Heart right ventricle (tissue), 16 donors: ENCODE measurements around the gene ZNF518A. TPM values are rescaled to one million over a fixed set of nuclear protein-coding genes. Genes with fewer than 3 reads are reported as not detected.

Experiments used
- ATAC-seq, 8 donors: fragments of 200-7000 bp; cut with Tn5 transposase; one replicate each; pipeline ENCODE4 v1.9.1; 2020; ENCODE audit warnings: mild to moderate bottlenecking in 8 of 8, moderate library complexity in 8 of 8, moderate number of reproducible peaks in 1 of 8
- DNase-seq, 2 donors: peaks; one replicate each; pipeline ENCODE4 v3.0.0-alpha.2; 2020
- H3K27ac ChIP-seq, 10 donors: fragments of 200-600 bp; sonication (generic) in 2 of 10; one replicate each; pipeline versions ENCODE4 v1.5.0 to v1.8.0; 2020 to 2022; ENCODE audit warnings: mild to moderate bottlenecking in 3 of 10
- H3K27me3 ChIP-seq, 7 donors: fragments of 200-600 bp; one replicate each; pipeline ENCODE4 v1.8.0; 2021 to 2022; ENCODE audit warnings: mild to moderate bottlenecking in 2 of 7
- H3K36me3 ChIP-seq, 9 donors: fragments of 200-600 bp; sonication (generic) in 1 of 9; one replicate each; pipeline versions ENCODE4 v1.5.0 to v1.8.0; 2020 to 2022; ENCODE audit warnings: mild to moderate bottlenecking in 2 of 9
- H3K4me1 ChIP-seq, 9 donors: fragments of 200-600 bp; sonication (generic) in 1 of 9; one replicate each; pipeline versions ENCODE4 v1.5.0 to v1.8.0; 2020 to 2022; ENCODE audit warnings: mild to moderate bottlenecking in 4 of 9
- H3K4me3 ChIP-seq, 10 donors: fragments of 200-600 bp; sonication (generic) in 2 of 10; one replicate each; pipeline versions ENCODE4 v1.5.0 to v1.8.0; 2020 to 2022; ENCODE audit warnings: mild to moderate bottlenecking in 7 of 10, moderate library complexity in 2 of 10
- H3K9me3 ChIP-seq, 11 donors: fragments of 200-600 bp in 10 of 11; sonication (generic) in 2 of 11; one replicate each; pipeline versions ENCODE4 v1.5.0 to v1.8.0; 2013 to 2022; ENCODE audit warnings: mild to moderate bottlenecking in 2 of 11, control low read depth in 1 of 11, moderate library complexity in 1 of 11
- WGBS, 2 donors: extraction: QIAGEN DNeasy Blood & Tissue Kit; methylation state at CpG; one replicate each; pipeline ENCODE4 v1.1.7; 2013; ENCODE audit warnings: inconsistent platforms in 1 of 2; 5-methylcytosine and 5-hydroxymethylcytosine counted together
- intact Hi-C, 10 donors: fragments of 100-400 bp; cut with DNase I; formaldehyde crosslinking; loops; one replicate each; pipeline versions ENCODE4 v1.11.1 to v1.14.2; 2022
- polyA plus RNA-seq, 2 donors: library from polyadenylated mRNA; stranded (reverse); fragments of 200-250 nt; gene quantifications; one replicate each; pipeline ENCODE4 v1.2.3, GENCODE V29; 2013
- total RNA-seq, 10 donors: library from RNA; stranded (reverse); fragmentation: NEBNext Ultra II Directional in 3 of 10; extraction: Animal tissue kit (Norgen Biotek cat#: 25700) in 3 of 10; gene quantifications; one replicate each; pipeline versions ENCODE4 v1.2.1 to v1.2.4, GENCODE V29; 2021 to 2023
- TF ChIP-seq, protein P1 (sequence below), 9 donors: fragments of 200-600 bp; sonication (generic) in 2 of 9; IDR thresholded peaks; one replicate each; pipeline versions ENCODE4 v1.5.0 to v1.8.0; 2021 to 2022; ENCODE audit warnings: antibody characterized with exemption in 9 of 9, mild to moderate bottlenecking in 5 of 9, moderate library complexity in 1 of 9
- donor health status: Arrhythmogenic right ventricular cardiomyopathy.
- donor health status: ischemic (EF 13 %, LVEDD 7.1; RV severe dilation, severe dysfunction).
- donor health status: healthy with polysubstance abuse.
- donor health status: DM: no; HTN: yes; CAD: no.
- donor health status: DM: no; HTN: no; CAD: no.
- donor health status: ischemic (EF 25% LVEDD 6.9; RV normal size, moderate dysfunction).
- donor health status: ischemic (EF 25% LVEDD 5.7; RV mildly dilated, moderate dysfunction).
- donor health status: healthy.
- donor health status: DM: yes; HTN: yes; CAD: no.
- donor health status: Ischemic cardiomyopathy.
- donor health status: ischemic (EF 35%, LVEDD 5.7; RV mildly dilated, moderate dysfunction).
- donor health status: nonischemic (EF 11% LVEDD 7.7; RV severe dilation, severe dysfunction).
- donor health status: DM: yes; HTN: yes; CAD: no.
- donor health status: PGD.
- donor health status: ischemic (EF 29% LVEDD 5.4; RV normal size, mild dysfunction).
- donor health status: nonischemic (EF 23%, LVEDD 6.1; RV moderate dilation, normal function).

The ZNF518A gene
- total and polyA plus RNA-seq, 12 donors = 1.7 to 15.0 (median 12.2) TPM

DNA sequence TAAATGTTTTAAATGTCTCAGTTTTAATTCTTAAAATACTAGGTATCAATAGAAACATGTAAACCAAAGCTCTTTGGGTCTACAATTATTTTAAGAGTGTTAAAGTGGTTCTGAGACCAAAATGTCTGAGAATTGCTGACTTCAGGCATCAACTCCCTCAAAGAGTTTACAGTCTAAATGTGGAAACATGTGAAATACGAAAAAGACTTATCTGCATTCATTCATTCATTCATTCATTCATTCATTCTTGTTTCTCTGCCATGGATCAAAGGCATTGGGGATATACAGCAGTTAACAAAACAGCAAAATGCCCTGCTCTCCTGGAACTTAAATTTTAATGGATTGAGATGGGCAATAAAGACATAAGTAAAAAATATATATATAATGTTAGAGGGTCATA is 71.4 kb downstream of the ZNF518A start:
- WGBS, 2 donors = 40 to 48% methylated on average over 1 of the region's 1 CpG
- intact Hi-C loops = no loop called here
- no peak for DNase-seq
- peaks cover 0 to 4% (median 0%) of the 10 kb centered on the region in 7 donors for H3K27me3 ChIP-seq
- H3K27ac ChIP-seq = no peak overlapping the region
- no peak for ATAC-seq
- H3K4me3 ChIP-seq = no peak overlapping the region
- H3K36me3 ChIP-seq = peaks cover 0 to 10% (median 0%) of the 10 kb centered on the region in 9 donors
- H3K9me3 ChIP-seq = no peaks in the 10 kb centered on the region
- no peaks in the 10 kb centered on the region for H3K4me1 ChIP-seq
- TF ChIP-seq, protein P1, sequence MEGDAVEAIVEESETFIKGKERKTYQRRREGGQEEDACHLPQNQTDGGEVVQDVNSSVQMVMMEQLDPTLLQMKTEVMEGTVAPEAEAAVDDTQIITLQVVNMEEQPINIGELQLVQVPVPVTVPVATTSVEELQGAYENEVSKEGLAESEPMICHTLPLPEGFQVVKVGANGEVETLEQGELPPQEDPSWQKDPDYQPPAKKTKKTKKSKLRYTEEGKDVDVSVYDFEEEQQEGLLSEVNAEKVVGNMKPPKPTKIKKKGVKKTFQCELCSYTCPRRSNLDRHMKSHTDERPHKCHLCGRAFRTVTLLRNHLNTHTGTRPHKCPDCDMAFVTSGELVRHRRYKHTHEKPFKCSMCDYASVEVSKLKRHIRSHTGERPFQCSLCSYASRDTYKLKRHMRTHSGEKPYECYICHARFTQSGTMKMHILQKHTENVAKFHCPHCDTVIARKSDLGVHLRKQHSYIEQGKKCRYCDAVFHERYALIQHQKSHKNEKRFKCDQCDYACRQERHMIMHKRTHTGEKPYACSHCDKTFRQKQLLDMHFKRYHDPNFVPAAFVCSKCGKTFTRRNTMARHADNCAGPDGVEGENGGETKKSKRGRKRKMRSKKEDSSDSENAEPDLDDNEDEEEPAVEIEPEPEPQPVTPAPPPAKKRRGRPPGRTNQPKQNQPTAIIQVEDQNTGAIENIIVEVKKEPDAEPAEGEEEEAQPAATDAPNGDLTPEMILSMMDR (IDR thresholded peaks at IDR 0.05) = no peak

DNA sequence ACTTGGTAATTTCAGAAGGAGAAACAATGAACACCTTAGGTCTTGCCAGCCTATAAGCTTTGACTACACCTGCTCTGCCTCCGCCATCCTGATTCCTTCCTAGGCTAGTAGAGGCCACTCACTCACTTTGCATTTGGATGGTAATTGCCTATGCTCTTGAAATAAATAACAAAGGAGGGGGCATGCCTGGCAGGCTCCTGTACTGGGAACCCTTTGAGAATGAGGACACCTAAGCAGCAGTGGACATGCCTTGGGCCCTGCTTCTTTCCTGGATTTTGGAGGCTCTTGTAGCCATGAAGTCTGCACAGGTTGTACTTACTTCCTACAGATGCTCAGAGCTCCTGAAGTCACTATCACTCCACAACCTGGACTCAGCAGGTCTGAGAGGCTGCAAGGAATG is 75.5 kb downstream of the ZNF518A start:
- Histone ChIP-seq H3K27ac (no peak overlapping the region), H3K4me1 (no peaks in the 10 kb centered on the region), H3K4me3 (no peak overlapping the region), H3K36me3 (peaks cover 0 to 10% (median 0%) of the 10 kb centered on the region in 9 donors), H3K27me3 (peaks cover 0 to 13% (median 4%) of the 10 kb centered on the region in 7 donors), H3K9me3 (no peaks in the 10 kb centered on the region)
- WGBS, 2 donors = 95 to 96% methylated on average over 1 of the region's 1 CpG
- intact Hi-C loops = no loop called here
- no peak for DNase-seq
- ATAC-seq = no peak
- TF ChIP-seq, protein P1 (IDR thresholded peaks at IDR 0.05) = no peak

GRCh38 chr10:96208271-96208670 is 78.2 kb downstream of the ZNF518A start:
- H3K27me3 ChIP-seq = peaks cover 0 to 31% (median 5%) of the 10 kb centered on the region in 7 donors
- no peak overlapping the region for H3K27ac ChIP-seq
- intact Hi-C loops = no loop called here
- peaks cover 0 to 10% (median 0%) of the 10 kb centered on the region in 9 donors for H3K36me3 ChIP-seq
- 79 to 84% methylated on average over 2 of the region's 2 CpGs for WGBS, 2 donors
- ATAC-seq (no peak), DNase-seq (no peak)
- TF ChIP-seq, protein P1 (IDR thresholded peaks at IDR 0.05) = no peak
- no peak overlapping the region for H3K4me3 ChIP-seq
- H3K4me1 ChIP-seq = no peaks in the 10 kb centered on the region
- H3K9me3 ChIP-seq = no peaks in the 10 kb centered on the region

DNA sequence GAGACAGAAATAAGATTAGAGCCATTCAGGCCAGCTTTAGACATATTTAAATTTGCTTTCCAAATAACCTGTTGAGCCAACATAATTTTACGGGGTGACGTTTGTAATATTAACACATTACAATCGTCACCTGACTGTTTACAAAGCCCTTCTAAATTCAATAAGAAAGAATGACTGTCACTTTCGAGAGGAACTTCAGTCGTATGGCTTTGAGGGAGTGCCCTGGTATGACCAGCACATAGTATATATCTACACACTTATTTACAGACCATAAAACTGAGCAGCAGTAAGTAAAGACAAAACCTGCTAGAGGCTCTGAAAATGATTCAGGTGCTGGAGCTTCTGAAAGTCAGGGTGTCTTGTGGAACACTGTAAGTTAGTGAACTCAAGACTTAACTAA is 78.8 kb downstream of the ZNF518A start:
- Histone ChIP-seq H3K4me1 (no peaks in the 10 kb centered on the region), H3K4me3 (no peak overlapping the region), H3K27ac (no peak overlapping the region), H3K27me3 (peaks cover 0 to 31% (median 5%) of the 10 kb centered on the region in 7 donors), H3K9me3 (no peaks in the 10 kb centered on the region), H3K36me3 (peaks cover 0 to 7% (median 0%) of the 10 kb centered on the region in 9 donors)
- 75 to 85% methylated on average over 5 of the region's 5 CpGs for WGBS, 2 donors
- DNase-seq (no peak), ATAC-seq (no peak)
- TF ChIP-seq, protein P1 (IDR thresholded peaks at IDR 0.05) = no peak
- intact Hi-C loops = no loop called here
